ENCODE results near the gene CAVIN4.

The CAVIN4 gene

GRCh38 chr9:100591139-100591538 lies 13.3 kb downstream of the CAVIN4 start:
- no peak for DNase-seq

- no peak for DNase-seq
Observed at GRCh38 chr9:100591639-100592412, 13.9 kb downstream of the CAVIN4 start.

- DNase-seq, result peak; percentile 25
Observed at GRCh38 chr9:100595391-100596199, 17.7 kb downstream of the CAVIN4 start.

- no peak for DNase-seq
Observed at GRCh38 chr9:100597236-100597635, 19.4 kb downstream of the CAVIN4 start.

- peak; percentile 66 for DNase-seq
Observed at GRCh38 chr9:100598641-100599145, 20.8 kb downstream of the CAVIN4 start.

GRCh38 chr9:100600521-100601079 lies 22.7 kb downstream of the CAVIN4 start:
- no peak for DNase-seq

GRCh38 chr9:100601216-100601615 lies 23.3 kb downstream of the CAVIN4 start:
- no peak for DNase-seq

- no peak for DNase-seq
Observed at GRCh38 chr9:100602342-100602801, 24.5 kb downstream of the CAVIN4 start.

GRCh38 chr9:100605405-100605804 lies 27.5 kb downstream of the CAVIN4 start:
- no peak for DNase-seq

- DNase-seq, result no peak
Observed at GRCh38 chr9:100619194-100619593, 41.3 kb downstream of the CAVIN4 start.

GRCh38 chr9:100619665-100620064 lies 41.8 kb downstream of the CAVIN4 start:
- DNase-seq, result no peak

GRCh38 chr9:100623969-100624368 lies 46.1 kb downstream of the CAVIN4 start:
- no peak for DNase-seq

GRCh38 chr9:100626949-100627348 lies 49.1 kb downstream of the CAVIN4 start:
- DNase-seq, result no peak

- no peak for DNase-seq
Observed at GRCh38 chr9:100637787-100638186, 59.9 kb downstream of the CAVIN4 start.
